Measurements from ENCODE around the gene IGFBP1.

Gene IGFBP1

DNA sequence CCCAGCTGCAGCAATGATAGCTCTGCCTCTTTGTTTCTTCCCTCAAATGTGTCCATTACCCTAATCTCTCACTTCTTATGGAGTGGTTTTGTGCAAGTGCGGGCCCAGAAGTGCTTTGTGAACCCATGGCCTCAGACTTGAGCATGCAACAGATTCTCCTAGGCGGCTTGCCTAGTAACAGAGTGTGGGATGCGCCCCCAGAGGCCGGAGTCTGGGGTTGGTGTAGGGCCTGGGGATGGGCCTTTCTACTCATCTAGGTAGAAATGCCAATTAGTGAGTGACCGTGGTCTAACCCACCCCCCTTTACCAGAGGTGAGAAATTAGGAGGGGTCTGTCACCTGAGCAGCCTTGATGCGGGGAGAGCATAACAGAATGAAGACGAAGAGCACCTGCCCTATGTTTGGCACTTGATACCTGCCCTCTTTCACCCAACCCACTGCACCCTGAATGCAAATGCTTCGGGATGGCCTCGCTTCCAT lies 7.0 kb upstream of the IGFBP1 start:
- DNase-seq = no peak

DNA sequence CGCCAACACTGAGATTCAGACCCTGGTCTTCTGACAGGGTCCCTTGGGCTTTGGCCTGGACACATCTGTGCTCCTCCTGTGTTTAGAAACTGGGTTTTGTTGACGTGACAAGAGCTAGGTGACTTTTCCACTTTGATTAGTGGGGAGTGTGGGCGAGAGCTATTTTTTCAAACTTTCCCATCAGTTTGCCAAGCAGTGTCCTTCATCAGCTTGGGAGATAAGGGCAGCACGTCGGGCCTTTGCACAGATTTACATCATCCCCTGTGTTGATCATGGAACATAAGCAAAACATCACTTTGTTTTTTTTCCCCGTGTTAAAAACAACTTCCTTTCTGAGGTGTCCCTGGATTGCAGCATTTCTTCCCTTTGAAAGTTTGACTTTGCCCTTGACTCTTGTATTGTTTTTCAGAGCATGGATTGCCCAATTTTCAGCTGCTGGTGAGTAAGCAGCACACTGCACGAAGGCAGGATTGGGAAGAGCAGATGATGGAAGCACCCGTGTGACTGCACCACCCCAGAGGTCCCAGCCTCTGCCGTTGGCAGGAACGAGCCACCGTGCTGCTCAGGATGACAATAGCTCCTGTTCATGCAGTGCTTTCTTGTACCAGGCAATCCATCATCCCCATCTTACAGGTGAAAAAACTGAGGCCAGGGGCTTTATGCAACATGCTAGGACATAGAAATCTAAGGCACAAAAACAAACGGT lies 6.4 kb upstream of the IGFBP1 start:
- no peak for DNase-seq

DNA sequence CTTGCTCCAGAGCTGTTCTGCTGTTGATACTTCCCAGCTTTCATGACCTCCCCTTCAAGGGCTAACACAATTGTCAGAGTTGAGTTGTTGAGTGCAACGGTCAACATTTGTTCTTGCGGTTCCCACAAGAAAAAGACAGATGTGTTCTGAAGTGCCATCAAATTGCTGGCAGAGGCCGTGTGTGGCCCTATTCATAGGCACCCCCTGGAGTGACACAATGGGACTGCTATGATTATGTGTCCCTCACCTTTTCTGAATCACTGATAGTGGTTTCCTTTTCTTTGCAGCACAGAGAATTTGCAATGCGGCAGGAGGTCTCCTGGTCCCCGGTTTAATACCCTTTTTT lies 5.8 kb upstream of the IGFBP1 start:
- DNase-seq = no peak

DNA sequence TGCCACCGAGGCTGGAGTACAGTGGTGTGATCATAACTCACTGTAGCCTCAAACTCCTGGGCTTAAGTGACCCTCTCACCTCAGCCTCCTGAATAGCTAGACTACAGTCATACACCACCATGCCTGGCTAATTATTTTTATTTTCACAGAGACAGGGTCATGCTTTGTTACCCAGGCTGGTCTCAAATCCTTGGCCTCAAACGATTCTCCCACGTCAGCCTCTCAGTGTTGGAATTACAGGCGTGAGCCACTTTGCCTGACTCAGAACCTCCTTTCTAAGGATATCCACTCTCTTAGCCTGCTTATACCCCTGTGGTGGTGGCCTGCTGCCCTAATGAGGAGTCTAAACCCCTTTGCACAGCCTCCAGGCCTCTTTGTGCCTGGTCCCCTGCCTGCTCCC lies 4.2 kb upstream of the IGFBP1 start:
- DNase-seq = no peak

DNA sequence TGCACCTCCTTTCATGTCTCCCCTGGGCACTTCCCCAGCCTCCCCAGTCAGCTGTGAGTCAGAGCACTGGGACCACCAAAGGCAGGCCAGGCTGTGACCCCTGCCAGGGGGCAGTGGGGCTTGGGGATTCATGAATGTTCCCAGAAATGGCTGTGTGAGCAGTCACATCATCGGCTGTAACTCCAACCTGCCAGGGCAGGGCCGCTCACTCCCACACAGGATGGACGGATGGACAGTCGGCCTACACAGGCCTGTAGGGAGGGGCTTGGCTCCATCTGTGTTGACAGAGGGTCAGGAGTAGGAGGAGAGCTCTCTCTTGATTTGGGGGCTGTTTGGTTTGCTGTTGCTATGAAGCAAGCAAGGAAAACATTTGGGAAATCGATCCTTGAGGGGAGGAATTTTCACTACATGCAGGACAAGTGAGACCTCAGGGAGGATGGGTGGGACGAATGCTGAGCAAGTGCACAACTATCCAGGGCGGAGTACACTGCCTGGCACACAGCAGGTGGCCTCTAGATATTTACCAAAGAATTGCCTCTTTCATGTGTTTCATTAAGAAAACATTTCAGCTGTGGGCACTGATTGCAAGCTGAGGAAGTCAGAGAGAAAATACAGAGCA lies 2.9 kb upstream of the IGFBP1 start:
- DNase-seq = no peak

DNA sequence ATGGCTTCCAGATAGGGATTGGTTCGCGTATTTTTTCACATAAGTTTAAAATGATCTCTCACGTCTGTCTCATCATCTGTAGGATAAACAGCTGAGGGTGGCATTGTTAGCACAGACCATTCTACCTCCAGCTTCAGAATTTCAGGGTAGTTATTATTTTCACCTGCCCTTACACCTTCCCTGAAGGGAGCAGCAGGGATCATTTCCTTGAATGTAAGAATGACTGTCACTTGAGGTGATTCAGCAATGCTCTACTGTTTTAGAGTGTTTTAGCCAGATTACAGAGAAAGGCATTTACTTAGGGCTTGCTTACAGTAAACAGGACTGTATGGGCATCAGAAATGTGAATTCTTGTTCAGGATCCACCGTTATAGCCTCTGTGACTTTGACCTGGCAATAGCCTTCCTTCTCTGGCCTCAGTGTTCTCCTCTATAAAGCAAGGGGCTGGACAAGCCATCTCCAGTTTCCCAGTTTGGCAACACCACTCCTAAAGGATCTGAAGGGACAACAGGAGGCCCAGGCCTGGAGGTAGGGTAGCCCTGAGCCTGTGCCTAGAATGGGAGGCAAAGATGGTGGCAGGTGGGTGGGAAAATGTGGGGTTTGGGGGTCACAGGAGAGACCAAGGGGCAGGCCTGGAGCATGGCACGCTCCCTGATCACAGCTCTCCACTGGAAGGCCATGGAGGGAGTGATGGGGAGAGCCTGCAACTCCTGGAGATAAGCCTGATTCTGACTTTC lies 1.2 kb upstream of the IGFBP1 start:
- DNase-seq = no peak

DNA sequence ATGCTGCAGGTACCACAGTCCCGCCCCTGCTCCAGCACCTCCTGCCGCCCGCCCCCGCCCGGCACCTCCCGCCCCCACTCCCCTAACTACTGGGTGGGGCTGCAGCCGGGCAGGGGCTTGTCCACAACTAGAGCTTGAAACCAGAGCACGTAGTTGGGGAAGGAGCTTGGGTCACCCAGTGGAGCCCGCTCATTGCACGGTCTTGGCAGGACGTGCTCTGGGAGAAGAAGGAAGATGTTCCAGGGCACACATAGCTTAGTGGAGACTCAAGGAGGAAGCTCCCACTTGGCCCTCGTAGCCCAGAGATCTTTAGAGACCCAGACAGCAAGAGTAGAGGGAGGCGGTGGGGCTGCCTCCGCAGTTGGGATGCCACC lies 692 bp downstream of the IGFBP1 start:
- no peak for DNase-seq

DNA sequence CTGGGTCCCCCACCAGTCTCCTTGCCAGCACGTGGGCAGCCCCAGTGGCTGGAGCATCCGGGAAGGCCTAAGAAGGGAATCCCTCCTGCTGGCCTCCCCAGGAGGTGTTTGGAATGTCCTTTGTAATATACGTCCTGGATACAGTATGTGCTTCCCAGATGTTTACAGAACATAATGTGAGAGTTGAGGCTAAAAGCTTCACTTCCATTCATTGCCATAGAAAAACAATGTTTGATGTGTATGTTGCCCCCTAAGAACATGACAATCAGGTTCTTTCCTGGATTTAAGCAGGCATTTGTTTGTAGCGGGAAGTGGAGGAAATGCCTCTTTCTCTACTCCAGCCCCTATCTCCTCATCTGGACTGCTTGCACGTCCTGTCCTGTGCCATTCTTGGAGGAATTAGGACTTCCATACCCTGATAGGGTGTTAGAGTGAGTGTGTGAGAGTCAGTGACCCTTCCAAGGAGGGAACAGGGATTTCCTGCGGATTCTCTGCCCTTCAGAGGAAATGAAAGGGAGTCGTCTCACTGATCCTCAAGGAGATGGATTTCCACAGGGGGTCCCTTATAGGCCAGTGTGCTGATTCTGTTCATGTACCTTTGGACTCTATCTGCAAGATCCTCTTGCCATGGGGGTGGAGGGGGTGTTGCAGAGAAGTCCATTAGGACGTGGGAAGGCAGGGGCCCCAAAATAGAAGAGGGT lies 1.2 kb downstream of the IGFBP1 start:
- no peak for DNase-seq

DNA sequence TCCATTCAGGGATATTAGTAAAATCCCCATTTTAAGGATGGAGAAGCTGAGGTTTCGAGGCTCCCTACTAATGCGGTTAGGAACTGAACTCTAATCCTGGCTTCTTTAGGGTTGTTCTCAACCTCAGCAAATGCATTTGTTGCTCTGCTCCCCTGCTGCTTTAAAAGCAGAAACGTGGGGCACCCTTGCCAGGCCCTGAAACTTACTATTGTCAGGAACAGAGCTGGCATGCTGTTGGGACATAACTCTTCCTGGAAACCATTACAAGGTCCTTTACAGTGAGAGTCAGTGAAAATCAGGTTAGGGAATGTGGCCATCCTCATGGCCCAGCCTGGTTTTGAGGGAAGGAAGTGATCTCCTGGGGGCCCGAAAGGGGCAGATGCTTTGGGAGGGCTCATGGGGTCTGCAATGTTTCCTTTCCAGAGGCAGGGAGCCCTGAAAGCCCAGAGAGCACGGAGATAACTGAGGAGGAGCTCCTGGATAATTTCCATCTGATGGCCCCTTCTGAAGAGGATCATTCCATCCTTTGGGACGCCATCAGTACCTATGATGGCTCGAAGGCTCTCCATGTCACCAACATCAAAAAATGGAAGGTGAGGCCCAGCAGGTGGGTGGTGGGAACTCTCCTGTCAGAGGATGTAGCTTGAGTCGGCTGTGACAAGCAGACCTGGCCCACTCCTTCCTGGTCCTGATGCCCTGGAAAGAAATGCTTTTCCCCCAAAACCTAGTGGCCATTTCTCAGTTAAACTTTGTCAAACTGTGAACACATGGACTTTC lies 2.0 kb downstream of the IGFBP1 start:
- no peak for DNase-seq

DNA sequence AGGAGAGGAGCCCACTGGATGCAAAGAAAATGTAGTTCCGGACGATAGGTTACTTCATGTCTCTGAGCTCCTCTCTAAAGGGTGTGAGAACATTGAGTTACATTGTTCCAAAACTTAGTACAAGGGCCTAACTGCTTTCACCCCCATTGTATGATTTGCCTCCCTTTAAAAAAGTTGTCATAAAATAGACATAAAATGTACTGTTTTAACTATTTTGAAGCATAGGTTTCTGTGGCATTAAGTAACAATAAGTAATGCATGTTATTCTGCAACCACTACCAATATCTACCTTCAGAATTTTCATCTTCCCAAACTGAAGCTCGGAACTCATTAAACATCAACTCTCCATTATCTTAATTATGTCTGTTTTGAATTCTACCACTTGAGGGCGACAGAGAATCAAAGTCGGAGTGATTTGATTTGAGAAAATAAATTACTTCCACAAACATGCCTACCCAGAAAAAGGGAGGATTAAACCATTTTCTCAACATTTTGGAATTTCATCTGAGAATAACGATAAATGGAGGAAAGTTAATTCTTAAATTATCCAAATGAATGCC lies 2.7 kb downstream of the IGFBP1 start:
- DNase-seq = no peak

DNA sequence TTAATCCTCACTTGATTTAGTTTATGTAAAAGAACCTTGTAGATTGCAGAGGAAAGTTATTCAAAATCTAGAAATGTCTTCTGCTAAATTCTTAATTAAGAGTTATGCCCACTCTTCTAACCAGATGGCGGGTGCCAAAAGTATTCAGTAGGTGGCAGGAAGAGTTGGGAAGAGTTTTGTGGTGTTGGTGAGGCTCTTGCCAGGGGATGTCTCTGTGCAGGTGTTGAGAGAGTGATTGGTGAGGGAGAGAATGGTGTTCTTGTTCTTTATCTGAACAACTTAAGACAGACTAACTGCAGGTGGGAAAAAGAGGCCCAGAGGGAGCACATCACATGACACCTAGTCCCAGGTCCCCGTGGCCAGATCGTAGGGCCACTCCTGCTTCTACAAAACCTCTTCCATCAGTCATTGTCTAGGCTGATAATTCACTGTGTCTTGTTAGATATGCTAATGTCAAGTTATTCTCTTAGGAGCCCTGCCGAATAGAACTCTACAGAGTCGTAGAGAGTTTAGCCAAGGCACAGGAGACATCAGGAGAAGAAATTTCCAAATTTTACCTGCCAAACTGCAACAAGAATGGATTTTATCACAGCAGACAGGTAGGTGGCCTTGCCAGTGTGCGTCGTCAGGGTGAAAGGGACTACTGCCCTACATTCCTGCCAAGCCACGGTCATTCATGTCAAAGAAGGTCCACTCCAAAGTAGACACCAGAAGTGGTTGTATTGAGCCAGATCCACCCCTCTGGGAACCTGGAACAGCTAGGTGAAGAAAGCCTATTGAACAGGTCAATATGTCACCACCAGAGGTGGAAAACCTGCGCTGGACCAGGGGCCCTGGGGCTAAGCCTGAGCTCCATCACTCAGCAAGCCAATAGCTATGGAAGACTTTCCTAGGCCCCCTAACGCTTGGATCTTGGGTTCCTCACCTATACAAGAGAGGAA lies 3.4 kb downstream of the IGFBP1 start:
- no peak for DNase-seq

DNA sequence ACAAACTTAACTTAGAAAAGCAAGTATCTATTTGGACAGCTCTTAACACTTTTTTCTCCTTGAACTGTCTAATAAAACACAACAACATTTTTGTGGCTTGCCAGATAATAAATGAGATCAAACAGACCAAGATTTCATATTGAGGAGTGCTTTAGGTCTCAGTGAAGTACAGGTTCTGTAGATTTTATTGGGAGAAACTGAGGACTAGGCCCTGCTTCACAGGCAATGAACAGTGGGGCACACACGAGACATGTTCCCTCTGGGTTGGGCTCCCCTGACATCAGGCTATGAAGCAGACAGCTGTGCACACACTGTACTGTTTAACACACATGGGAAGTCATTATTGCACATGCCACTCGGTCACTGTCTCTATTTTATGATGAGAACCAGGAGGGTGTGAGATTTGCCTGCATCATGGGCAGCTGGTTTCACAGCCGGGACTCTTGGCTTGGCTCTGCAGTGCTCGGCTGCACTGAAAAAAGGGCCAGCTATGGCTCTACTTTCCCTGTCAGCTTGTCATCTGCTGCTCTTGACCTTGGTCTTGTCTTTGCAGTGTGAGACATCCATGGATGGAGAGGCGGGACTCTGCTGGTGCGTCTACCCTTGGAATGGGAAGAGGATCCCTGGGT lies 4.2 kb downstream of the IGFBP1 start:
- no peak for DNase-seq

DNA sequence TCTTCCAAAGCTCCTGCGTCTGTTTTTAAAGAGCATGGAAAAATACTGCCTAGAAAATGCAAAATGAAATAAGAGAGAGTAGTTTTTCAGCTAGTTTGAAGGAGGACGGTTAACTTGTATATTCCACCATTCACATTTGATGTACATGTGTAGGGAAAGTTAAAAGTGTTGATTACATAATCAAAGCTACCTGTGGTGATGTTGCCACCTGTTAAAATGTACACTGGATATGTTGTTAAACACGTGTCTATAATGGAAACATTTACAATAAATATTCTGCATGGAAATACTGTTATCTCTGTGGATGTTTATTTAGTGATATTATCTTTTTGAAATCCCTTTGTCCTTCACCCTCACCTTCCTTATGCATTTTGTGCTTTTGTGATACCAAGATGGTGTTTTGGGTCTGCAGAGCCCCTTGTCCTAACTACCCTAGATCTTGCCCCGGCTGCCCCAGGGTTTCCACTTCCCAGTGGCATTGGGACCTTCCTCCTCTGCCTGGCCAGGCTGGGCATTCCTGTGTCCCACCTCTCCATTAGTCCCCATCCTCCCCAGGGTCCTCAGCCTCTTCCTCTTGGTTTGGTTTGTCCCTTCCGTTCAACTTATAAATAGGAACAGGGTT lies 5.2 kb downstream of the IGFBP1 start:
- DNase-seq = no peak

DNA sequence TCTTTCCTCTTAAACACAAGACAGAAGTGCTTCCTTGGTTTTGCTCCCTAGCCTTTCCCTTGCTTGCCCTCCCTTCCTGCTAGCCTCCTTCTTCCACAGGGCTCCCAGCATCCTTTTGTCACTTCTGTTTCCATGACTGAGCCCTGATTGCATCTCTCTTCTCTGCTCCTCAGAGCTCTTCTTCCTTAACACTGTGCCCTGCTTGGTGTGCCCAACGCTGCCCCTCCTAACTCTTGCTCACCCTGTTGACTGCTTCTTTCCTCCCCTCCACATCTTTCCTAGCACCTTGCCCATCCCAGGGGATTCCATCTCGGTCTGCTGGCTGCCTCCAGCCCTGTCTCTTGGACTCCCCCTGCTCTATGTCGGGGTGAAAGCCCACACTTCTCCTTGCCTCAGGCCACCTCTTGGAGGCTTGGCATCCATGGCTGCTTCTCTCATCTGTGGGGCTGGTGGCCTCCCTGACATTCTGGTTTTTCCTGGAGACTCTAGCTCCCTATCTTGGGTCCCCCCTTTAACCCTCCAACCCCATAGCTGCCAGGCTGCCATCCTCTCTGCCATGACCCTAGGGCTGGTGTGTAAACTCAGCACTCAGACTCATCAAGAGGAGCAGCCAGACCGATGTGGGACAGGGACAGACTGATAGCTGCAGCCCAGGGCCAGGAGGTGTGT lies 5.8 kb downstream of the IGFBP1 start:
- DNase-seq = no peak

DNA sequence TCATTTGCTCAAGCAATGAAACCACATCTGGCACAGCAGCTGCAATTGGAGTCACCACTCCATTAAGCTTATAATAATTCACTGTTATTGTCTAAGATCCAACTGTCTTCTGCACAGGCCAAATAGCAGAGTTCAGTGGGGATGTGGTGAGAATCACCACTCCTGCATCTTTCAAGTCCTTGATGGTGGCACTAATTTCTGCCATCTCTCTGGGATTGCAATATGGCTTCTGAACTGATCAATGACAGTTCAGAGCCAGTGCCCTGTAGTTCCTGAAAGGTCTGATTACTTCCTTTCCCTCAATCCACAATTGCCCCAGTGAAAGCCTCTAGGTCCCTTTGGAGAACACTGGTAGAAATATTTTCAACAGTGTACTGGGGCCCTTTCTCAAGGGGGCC lies 6.4 kb downstream of the IGFBP1 start:
- no peak for DNase-seq

DNA sequence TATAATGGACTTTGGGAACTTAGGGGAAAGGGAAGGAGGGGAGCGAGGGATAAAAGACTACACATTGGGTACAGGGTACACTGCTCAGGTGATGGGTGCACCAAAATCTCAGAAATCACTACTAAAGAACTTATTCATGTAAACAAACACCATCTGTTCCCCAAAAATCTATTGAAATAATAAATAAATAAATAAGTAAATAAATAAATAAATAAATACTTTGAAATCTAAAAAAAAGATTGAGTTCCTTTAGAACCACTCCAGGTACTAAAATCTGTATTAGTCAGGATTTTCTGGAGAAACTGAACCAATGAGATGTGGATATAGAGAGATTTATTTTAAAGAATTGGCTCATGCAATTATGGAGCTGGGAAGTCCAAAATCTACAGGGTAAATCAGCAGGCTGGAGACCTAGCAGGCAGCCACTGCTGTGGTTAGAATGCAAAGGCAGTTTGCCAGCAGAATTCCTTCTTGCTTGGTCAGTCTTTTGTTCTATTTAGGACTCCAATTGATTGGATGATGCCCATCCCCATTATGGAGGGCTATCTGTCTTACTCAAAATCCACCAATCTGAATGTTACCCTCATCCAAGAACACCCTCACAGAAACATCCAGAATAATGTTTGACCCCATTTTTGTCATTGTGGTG lies 8.9 kb downstream of the IGFBP1 start:
- DNase-seq = no peak

DNA sequence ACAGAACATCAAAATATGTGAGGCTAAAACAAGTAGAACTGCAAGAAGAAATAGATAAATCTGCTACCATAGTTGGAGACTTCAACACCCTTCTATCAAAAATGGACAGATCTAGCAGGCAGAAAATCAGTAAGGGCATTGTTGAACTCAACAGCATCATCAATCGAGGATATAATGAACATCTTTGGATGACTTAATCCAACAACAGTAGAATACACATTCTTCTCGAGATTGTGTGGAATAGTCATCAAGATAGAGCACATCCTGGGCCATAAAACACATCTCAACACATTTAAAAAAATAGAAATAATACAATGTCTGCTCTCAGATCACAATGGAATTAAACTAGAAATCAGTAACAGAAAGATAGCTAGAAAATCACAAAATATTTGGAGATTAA lies 9.9 kb downstream of the IGFBP1 start:
- no peak for DNase-seq

DNA sequence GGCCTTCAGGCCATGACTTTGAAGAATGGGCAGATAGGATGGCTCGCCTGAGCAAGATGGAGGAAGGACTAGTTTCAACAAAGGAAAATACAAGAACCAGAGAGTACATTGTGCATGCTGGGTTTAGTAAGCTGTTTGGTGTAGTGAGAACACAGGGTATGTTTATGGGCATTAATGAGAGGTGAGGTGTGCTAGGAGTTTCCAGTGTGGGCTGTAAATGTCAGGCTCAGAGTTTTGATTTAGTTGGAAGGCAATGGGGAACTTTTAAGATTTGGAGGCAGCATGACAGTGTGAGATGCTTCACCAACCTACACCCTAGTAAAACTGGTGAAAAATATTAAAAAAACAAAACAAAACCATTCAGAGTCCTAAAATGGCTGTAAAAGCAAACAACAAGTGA lies 13.3 kb downstream of the IGFBP1 start:
- DNase-seq = no peak

DNA sequence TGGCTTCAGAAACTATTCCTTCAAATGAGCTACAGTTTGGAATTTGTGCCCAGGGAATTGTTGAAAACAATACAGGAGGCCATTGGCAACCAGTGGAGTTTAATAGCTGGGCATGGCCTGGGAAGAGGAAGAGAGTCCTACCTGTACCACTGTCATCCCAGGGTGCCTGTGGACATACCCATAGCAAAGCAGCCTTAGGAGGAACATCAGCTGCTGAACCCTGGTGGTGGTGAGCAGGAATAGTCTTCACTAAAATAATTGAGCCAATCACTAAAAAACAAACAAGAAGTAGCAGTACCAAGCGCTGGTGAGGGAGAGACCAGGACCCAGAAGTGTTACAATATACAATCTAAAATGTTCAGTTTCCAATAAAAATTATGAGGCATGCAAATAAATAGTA lies 14.5 kb downstream of the IGFBP1 start:
- DNase-seq = no peak

All from bone marrow (tissue), 2 donors.